Stimulated activated CD8-positive, alpha-beta memory T cell treated with anti-CD3 and anti-CD28 coated beads, Interleukin-2, amount 100 ng/mL, for 48 hours (primary cell): ENCODE results near the gene OR2AP1.
"Not testable (repeated sequence)": the region's sequence is repeated elsewhere in the genome, so short reads cannot be mapped to it uniquely, and the experiment has no call there.

Experiments used
- DNase-seq, 2 donors: peaks; one replicate each; pipeline ENCODE4 v3.0.0-alpha.2; 2020; ENCODE audit warnings: low read depth in 2 of 2

OR2AP1 gene

GRCh38 chr12:55572168-55572567, at the start of gene OR2AP1:
TSS of gene OR2AP1 (plus strand) at chr12:55572468. CDS start at chr12:55574415, 1,947 bp downstream.
- DNase-seq: no peak

- not testable (repeated sequence) for DNase-seq
Observed at GRCh38 chr12:55548235-55548634, 24.0 kb upstream of the OR2AP1 start.

- no peak for DNase-seq
Observed at GRCh38 chr12:55548756-55549155, 23.5 kb upstream of the OR2AP1 start.

GRCh38 chr12:55549302-55549701, 23.0 kb upstream of the OR2AP1 start, which contains the start of gene OR6C4:
TSS of gene OR6C4 (plus strand) at chr12:55549602. CDS start at chr12:55551227, 1,625 bp downstream.
- DNase-seq: no peak

- DNase-seq: no peak
Observed at GRCh38 chr12:55554296-55554695, 18.0 kb upstream of the OR2AP1 start.

- not testable (repeated sequence) for DNase-seq
Observed at GRCh38 chr12:55570060-55570459, 2.2 kb upstream of the OR2AP1 start.

GRCh38 chr12:55570689-55571088, 1.6 kb upstream of the OR2AP1 start:
- not testable (repeated sequence) for DNase-seq

- no peak for DNase-seq
Observed at GRCh38 chr12:55582066-55582465, 9.8 kb downstream of the OR2AP1 start.

- DNase-seq: no peak
Observed at GRCh38 chr12:55585817-55586216, 13.5 kb downstream of the OR2AP1 start.

GRCh38 chr12:55590152-55590551, 17.9 kb downstream of the OR2AP1 start:
- DNase-seq: not testable (repeated sequence)

- no peak for DNase-seq
Observed at GRCh38 chr12:55607821-55608594, 35.7 kb downstream of the OR2AP1 start.

GRCh38 chr12:55610598-55610997, 38.3 kb downstream of the OR2AP1 start:
- DNase-seq: no peak

GRCh38 chr12:55612646-55613045, 40.4 kb downstream of the OR2AP1 start:
- DNase-seq: no peak

GRCh38 chr12:55614764-55615163, 42.5 kb downstream of the OR2AP1 start:
- no peak for DNase-seq

- no peak for DNase-seq
Observed at GRCh38 chr12:55619354-55620138, 47.3 kb downstream of the OR2AP1 start.

GRCh38 chr12:55624056-55624455, 51.8 kb downstream of the OR2AP1 start:
- peak in 1 of 2 donors; percentile 10 for DNase-seq
